GM23338 (cell line): ENCODE data around the gene DYNLT5. TPM values are rescaled to one million over a fixed set of nuclear protein-coding genes. Genes with fewer than 3 reads are reported as not detected.

Experiments
- ATAC-seq: fragments of 200-7000 bp; cut with Tn5 transposase; 3 replicates; pipeline ENCODE4 v1.9.1; 2020
- DNase-seq: peaks from one replicate; pipeline ENCODE4 v3.0.0-alpha.2; 2015; ENCODE audit warnings: low spot score
- H2AFZ ChIP-seq: fragments of 200-600 bp; sonication (generic); 2 replicates; pipeline ENCODE4 v1.8.0; 2016; ENCODE audit warnings: antibody characterized with exemption, mild to moderate bottlenecking, moderate library complexity
- H3F3A ChIP-seq: fragments of 200-600 bp; sonication (generic); replicated peaks from 2 replicates; pipeline ENCODE4 v1.8.0; 2017; ENCODE audit warnings: antibody characterized with exemption, mixed run types, low read depth
- H3K27ac ChIP-seq: fragments of 200-600 bp; sonication (generic); 2 replicates; pipeline ENCODE4 v1.6.1; 2016; ENCODE audit warnings: low read depth
- H3K27me3 ChIP-seq: fragments of 200-600 bp; sonication (generic); 2 replicates; pipeline ENCODE4 v1.8.0; 2016; ENCODE audit warnings: mild to moderate bottlenecking, mixed run types, moderate library complexity; ENCODE audit not compliant: insufficient read depth
- H3K36me3 ChIP-seq: fragments of 200-600 bp; sonication (generic); 2 replicates; pipeline ENCODE4 v1.8.0; 2016; ENCODE audit warnings: mild to moderate bottlenecking; ENCODE audit not compliant: insufficient read depth
- H3K4me1 ChIP-seq: fragments of 200-600 bp; sonication (generic); 2 replicates; pipeline ENCODE4 v1.8.0; 2016; ENCODE audit warnings: mild to moderate bottlenecking, moderate library complexity; ENCODE audit not compliant: insufficient read depth
- H3K4me2 ChIP-seq: fragments of 200-600 bp; sonication (generic); 2 replicates; pipeline ENCODE4 v1.7.1; 2017; ENCODE audit warnings: mixed run types
- H3K4me3 ChIP-seq: fragments of 200-600 bp; sonication (generic); 2 replicates; pipeline ENCODE4 v1.6.1; 2016; ENCODE audit warnings: mixed run types
- H3K79me2 ChIP-seq: fragments of 200-600 bp; sonication (generic); replicated peaks from 2 replicates; pipeline ENCODE4 v1.8.0; 2017; ENCODE audit warnings: mild to moderate bottlenecking; ENCODE audit not compliant: insufficient read depth
- H3K9me2 ChIP-seq: fragments of 200-600 bp; sonication (generic); 2 replicates; pipeline ENCODE4 v1.8.0; 2017; ENCODE audit not compliant: insufficient read depth
- H4K20me1 ChIP-seq: fragments of 200-600 bp; sonication (generic); replicated peaks from 2 replicates; pipeline ENCODE4 v1.8.0; 2017; ENCODE audit warnings: mild to moderate bottlenecking; ENCODE audit not compliant: insufficient read depth
- H3K27ac Mint-ChIP-seq: 2 replicates; pipeline ENCODE4 v1.8.0; 2020; ENCODE audit warnings: inconsistent platforms, mild to moderate bottlenecking, moderate library complexity, mixed read lengths
- H3K27me3 Mint-ChIP-seq: 3 replicates; pipeline ENCODE4 v1.8.0; 2022; ENCODE audit warnings: low read depth, mild to moderate bottlenecking, moderate library complexity, mixed read lengths, inconsistent platforms; ENCODE audit not compliant: insufficient read depth, poor library complexity
- H3K36me3 Mint-ChIP-seq: 3 replicates; pipeline ENCODE4 v1.8.0; 2021; ENCODE audit warnings: low read depth, mild to moderate bottlenecking, inconsistent platforms, moderate library complexity, mixed read lengths
- H3K4me1 Mint-ChIP-seq: 3 replicates; pipeline ENCODE4 v1.8.0; 2020; ENCODE audit warnings: mild to moderate bottlenecking, inconsistent platforms, mixed read lengths
- H3K4me3 Mint-ChIP-seq: 3 replicates; pipeline ENCODE4 v1.8.0; 2021; ENCODE audit warnings: moderate library complexity, mild to moderate bottlenecking, inconsistent platforms, mixed read lengths
- H3K9me3 Mint-ChIP-seq: 3 replicates; pipeline ENCODE4 v1.8.0; 2020; ENCODE audit warnings: moderate library complexity, mild to moderate bottlenecking, inconsistent platforms, mixed read lengths
- CREB1 ChIP-seq: fragments of 250-450 bp; sonication (Bioruptor Pico); IDR thresholded peaks from 2 replicates; pipeline ENCODE4 v1.5.0; 2020; ENCODE audit warnings: low read depth, mild to moderate bottlenecking, moderate library complexity
- EZH2 ChIP-seq: fragments of 200-600 bp; sonication (generic); IDR thresholded peaks from one replicate; pipeline ENCODE4 v1.8.0; 2017; ENCODE audit warnings: antibody characterized with exemption, mild to moderate bottlenecking, low read depth; ENCODE audit not compliant: unreplicated experiment
- EZH2phosphoT487 ChIP-seq: fragments of 200-600 bp; sonication (generic); IDR thresholded peaks from one replicate; pipeline ENCODE4 v1.8.1; 2018; ENCODE audit warnings: antibody characterized with exemption; ENCODE audit not compliant: unreplicated experiment
- JUNB ChIP-seq: IDR thresholded peaks from one replicate; pipeline ENCODE4 v1.6.1; 2016; ENCODE audit warnings: antibody characterized with exemption; ENCODE audit not compliant: unreplicated experiment
- NANOG ChIP-seq: IDR thresholded peaks from 2 replicates; pipeline ENCODE4 v1.6.1; 2016; ENCODE audit warnings: antibody characterized with exemption, borderline replicate concordance
- POLR2AphosphoS5 ChIP-seq: IDR thresholded peaks from 2 replicates; pipeline ENCODE4 v1.6.1; 2016; ENCODE audit warnings: antibody characterized with exemption, low read depth
- REST ChIP-seq: IDR thresholded peaks from one replicate; pipeline ENCODE4 v1.6.1; 2018; ENCODE audit warnings: antibody characterized with exemption; ENCODE audit not compliant: unreplicated experiment
- STAT1 ChIP-seq: IDR thresholded peaks from one replicate; pipeline ENCODE4 v1.6.1; 2016; ENCODE audit warnings: antibody characterized with exemption; ENCODE audit not compliant: unreplicated experiment
- ZNF114 ChIP-seq: fragments of 250-450 bp; sonication (Bioruptor Pico); IDR thresholded peaks from 2 replicates; pipeline ENCODE4 v1.5.0; 2020; ENCODE audit warnings: mild to moderate bottlenecking, moderate library complexity
- ZNF331 ChIP-seq: fragments of 250-450 bp; sonication (Bioruptor Pico); IDR thresholded peaks from 2 replicates; pipeline ENCODE4 v1.5.0; 2020; ENCODE audit warnings: low read depth, mild to moderate bottlenecking, moderate library complexity
- ZNF462 ChIP-seq: fragments of 250-450 bp; sonication (Bioruptor Pico); IDR thresholded peaks from 2 replicates; pipeline ENCODE4 v1.5.0; 2020; ENCODE audit warnings: mild to moderate bottlenecking, moderate library complexity
- polyA plus RNA-seq: library from polyadenylated mRNA; unstranded; fragments of >200 nt; fragmentation: Nextera tagmentation; extraction: Ambion mirVana; gene quantifications from 2 replicates; pipeline ENCODE4 v1.2.1, GENCODE V29; 2016
- total RNA-seq: library from RNA; depleted of rRNA; stranded (reverse); fragments of >200 nt; shearing (Covaris generic); gene quantifications from 2 replicates; pipeline ENCODE4 v1.2.3, GENCODE V29; 2014
- TF ChIP-seq, protein P1 (sequence below), 2 experiments: fragments of 200-600 bp in 1 of 2; sonication (generic) in 1 of 2; conservative IDR thresholded peaks; 2 replicates each; pipeline versions ENCODE4 v1.5.1 to v1.6.1; 2016 to 2017; ENCODE audit warnings: antibody characterized with exemption in 2 of 2, low read depth in 2 of 2, mild to moderate bottlenecking in 2 of 2, moderate library complexity in 1 of 2
- TF ChIP-seq, protein P2 (sequence below): IDR thresholded peaks from 2 replicates; pipeline ENCODE4 v1.6.1; 2016; ENCODE audit warnings: antibody characterized with exemption

Gene DYNLT5
- total and polyA plus RNA-seq, 2 experiments from 2014 or later: 0.95 to 2.8 TPM

DNA sequence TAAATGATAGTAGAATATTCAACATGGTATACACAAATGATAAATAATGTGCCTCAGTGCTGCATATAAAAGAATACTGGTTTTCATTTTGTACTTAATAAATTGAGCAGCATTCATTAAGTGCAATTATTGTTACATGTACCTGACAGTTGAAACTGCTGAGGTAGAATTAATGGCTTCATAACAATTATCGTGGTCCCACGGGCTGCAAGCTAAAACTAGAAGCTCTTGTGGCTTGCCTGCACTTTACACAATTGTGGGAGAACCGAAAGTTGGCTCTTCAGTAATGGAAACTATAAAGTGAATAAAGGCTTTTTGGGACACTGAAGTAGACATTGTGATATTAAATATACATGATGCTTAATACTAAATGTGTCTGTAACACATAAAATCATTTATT is 25.6 kb downstream of the DYNLT5 start:
- ATAC-seq: no peak

More for the DNA sequence above, 25.6 kb downstream of the DYNLT5 start:
- Histone ChIP-seq H2AFZ (no peak overlapping the region), H4K20me1 (no peaks in the 10 kb centered on the region), H3K36me3 (peaks cover 4% of the 10 kb centered on the region; the same call in 1 of the 2 replicates), H3K4me3 (no peak overlapping the region), H3K27ac (no peak overlapping the region), H3F3A (no peaks in the 10 kb centered on the region), H3K4me1 (no peaks in the 10 kb centered on the region), H3K79me2 (no peaks in the 10 kb centered on the region), H3K9me2 (no peaks in the 10 kb centered on the region), H3K4me2 (no peak overlapping the region), H3K27me3 (no peaks in the 10 kb centered on the region)
- H3K4me3 Mint-ChIP-seq: no peak overlapping the region
- TF ChIP-seq REST: no peak
- TF ChIP-seq JUNB: no peak
- TF ChIP-seq, protein P1, sequence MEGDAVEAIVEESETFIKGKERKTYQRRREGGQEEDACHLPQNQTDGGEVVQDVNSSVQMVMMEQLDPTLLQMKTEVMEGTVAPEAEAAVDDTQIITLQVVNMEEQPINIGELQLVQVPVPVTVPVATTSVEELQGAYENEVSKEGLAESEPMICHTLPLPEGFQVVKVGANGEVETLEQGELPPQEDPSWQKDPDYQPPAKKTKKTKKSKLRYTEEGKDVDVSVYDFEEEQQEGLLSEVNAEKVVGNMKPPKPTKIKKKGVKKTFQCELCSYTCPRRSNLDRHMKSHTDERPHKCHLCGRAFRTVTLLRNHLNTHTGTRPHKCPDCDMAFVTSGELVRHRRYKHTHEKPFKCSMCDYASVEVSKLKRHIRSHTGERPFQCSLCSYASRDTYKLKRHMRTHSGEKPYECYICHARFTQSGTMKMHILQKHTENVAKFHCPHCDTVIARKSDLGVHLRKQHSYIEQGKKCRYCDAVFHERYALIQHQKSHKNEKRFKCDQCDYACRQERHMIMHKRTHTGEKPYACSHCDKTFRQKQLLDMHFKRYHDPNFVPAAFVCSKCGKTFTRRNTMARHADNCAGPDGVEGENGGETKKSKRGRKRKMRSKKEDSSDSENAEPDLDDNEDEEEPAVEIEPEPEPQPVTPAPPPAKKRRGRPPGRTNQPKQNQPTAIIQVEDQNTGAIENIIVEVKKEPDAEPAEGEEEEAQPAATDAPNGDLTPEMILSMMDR (conservative IDR thresholded peaks at IDR 0.05; ENCODE audit: low read depth in 2 of 2): no peak
- no peak for TF ChIP-seq ZNF462 (CRISPR knock-in tag)
- TF ChIP-seq STAT1: no peak
- TF ChIP-seq, protein P2, sequence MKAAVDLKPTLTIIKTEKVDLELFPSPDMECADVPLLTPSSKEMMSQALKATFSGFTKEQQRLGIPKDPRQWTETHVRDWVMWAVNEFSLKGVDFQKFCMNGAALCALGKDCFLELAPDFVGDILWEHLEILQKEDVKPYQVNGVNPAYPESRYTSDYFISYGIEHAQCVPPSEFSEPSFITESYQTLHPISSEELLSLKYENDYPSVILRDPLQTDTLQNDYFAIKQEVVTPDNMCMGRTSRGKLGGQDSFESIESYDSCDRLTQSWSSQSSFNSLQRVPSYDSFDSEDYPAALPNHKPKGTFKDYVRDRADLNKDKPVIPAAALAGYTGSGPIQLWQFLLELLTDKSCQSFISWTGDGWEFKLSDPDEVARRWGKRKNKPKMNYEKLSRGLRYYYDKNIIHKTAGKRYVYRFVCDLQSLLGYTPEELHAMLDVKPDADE: no peak
- no peak for TF ChIP-seq CREB1 (CRISPR knock-in tag)
- TF ChIP-seq ZNF114 (CRISPR knock-in tag): no peak
- TF ChIP-seq EZH2: no peak
- TF ChIP-seq POLR2AphosphoS5: no peak
- TF ChIP-seq NANOG: no peak
- TF ChIP-seq ZNF331 (CRISPR knock-in tag): no peak
- no peak for TF ChIP-seq EZH2phosphoT487
- peaks cover 15% of the 10 kb centered on the region for H3K36me3 Mint-ChIP-seq
- H3K27me3 Mint-ChIP-seq: peaks cover 3% of the 10 kb centered on the region
- no peak for DNase-seq
- peaks cover 35% of the 10 kb centered on the region for H3K9me3 Mint-ChIP-seq
- no peaks in the 10 kb centered on the region for H3K4me1 Mint-ChIP-seq
- no peak overlapping the region for H3K27ac Mint-ChIP-seq
